ENCODE results near the gene TBC1D20. TPM values are rescaled to one million over a fixed set of nuclear protein-coding genes. Genes with fewer than 3 reads are reported as not detected.

TBC1D20 gene
- total and polyA plus RNA-seq, 2 of the 4 experiments (the other 2 are of a cell fraction): 39.1 to 42.8 TPM

DNA sequence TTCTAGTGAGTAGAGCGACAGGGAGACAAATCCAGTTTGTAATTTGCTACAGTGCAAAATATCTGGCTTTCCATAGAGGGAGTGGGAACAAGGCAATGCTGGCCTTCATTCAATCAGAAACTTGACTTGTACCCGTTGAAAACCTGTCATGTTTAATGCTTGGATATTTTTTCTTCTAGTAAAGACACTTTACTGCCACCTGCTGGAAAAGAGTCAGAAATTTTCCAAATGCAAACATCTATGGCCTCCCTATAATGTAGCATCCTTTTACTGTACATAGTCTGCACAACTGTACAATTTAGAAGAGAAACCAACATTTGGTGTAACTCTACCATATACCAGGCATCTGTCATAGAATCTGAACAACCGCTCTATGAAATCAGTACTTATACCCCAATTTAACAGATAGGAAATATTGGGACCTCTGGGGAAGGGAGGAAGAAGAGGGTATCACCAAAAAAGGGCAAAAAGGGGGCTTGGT lies 16.7 kb upstream of the TBC1D20 start:
- no peak overlapping the region for H4K91ac ChIP-seq (ENCODE audit: insufficient read depth, low read depth, low read length)
- no peak overlapping the region for H3K56ac ChIP-seq (ENCODE audit: extremely low read depth, insufficient read depth, low read length)
- H3K23ac ChIP-seq (ENCODE audit: low read depth, low read length): no peak overlapping the region
- peaks cover 9% of the 10 kb centered on the region for H4K20me1 ChIP-seq (ENCODE audit: insufficient read depth, low read length)
- no peak overlapping the region; the same call in 1 of the 2 replicates for H2AK5ac ChIP-seq (ENCODE audit: low read depth, low read length)
- TF ChIP-seq SMC3 (IDR thresholded peaks at IDR 0.05; ENCODE audit: low read depth, low read length) (peak; percentile 70), FOS (IDR thresholded peaks at IDR 0.05; ENCODE audit: low read depth, low read length) (no peak), RAD21 (IDR thresholded peaks at IDR 0.05; ENCODE audit: low read length) (peak; percentile 55)
- TF ChIP-seq, protein P1, sequence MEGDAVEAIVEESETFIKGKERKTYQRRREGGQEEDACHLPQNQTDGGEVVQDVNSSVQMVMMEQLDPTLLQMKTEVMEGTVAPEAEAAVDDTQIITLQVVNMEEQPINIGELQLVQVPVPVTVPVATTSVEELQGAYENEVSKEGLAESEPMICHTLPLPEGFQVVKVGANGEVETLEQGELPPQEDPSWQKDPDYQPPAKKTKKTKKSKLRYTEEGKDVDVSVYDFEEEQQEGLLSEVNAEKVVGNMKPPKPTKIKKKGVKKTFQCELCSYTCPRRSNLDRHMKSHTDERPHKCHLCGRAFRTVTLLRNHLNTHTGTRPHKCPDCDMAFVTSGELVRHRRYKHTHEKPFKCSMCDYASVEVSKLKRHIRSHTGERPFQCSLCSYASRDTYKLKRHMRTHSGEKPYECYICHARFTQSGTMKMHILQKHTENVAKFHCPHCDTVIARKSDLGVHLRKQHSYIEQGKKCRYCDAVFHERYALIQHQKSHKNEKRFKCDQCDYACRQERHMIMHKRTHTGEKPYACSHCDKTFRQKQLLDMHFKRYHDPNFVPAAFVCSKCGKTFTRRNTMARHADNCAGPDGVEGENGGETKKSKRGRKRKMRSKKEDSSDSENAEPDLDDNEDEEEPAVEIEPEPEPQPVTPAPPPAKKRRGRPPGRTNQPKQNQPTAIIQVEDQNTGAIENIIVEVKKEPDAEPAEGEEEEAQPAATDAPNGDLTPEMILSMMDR (conservative IDR thresholded peaks at IDR 0.05; ENCODE audit: low read depth, low read length): peak; percentile 60
- H2BK20ac ChIP-seq (ENCODE audit: low read depth, low read length): no peak overlapping the region
- H3K4ac ChIP-seq (ENCODE audit: low read depth, low read length): no peak overlapping the region
- no peak overlapping the region for H2BK5ac ChIP-seq (ENCODE audit: low read depth, low read length, poor library complexity, severe bottlenecking)
- H3K9me1 ChIP-seq (ENCODE audit: insufficient read depth, low read length): peaks cover 7% of the 10 kb centered on the region; the same call in 1 of the 2 replicates
- H3K27ac ChIP-seq (ENCODE audit: insufficient read depth, low read length): no peak overlapping the region
- H3K79me1 ChIP-seq (ENCODE audit: low read depth in 1 of 2, low read length in 2 of 2): peaks cover 2 to 23% of the 10 kb centered on the region in 2 experiments
- H2BK120ac ChIP-seq (ENCODE audit: low read depth, low read length): no peak overlapping the region
- no peak overlapping the region for H3K4me3 ChIP-seq (ENCODE audit: insufficient read depth, low read depth, low read length)
- no peak overlapping the region for H3K4me2 ChIP-seq (ENCODE audit: low read depth, low read length)
- BruUV-seq (replicated peaks): no TSS peak
- WGBS, 2 experiments (ENCODE audit: extremely low coverage in 2 of 2, insufficient read length in 1 of 2): no CpG with 5 or more reads among the region's 3 CpGs
- ChIA-PET POLR2A (ENCODE audit: unreplicated experiment) (no interaction called here), CTCF (no interaction called here)
- in situ Hi-C loops (cut with MboI; ENCODE audit: low sequenced_read_pairs): loop anchor here (5.0 kb wide), 1 partner anchor 127 kb away; no protein-coding TSS in a partner anchor
- H3K9ac ChIP-seq (ENCODE audit: low read depth, low read length): no peak overlapping the region
- no peak overlapping the region for H2BK15ac ChIP-seq (ENCODE audit: low read depth, low read length)
- H3K4me1 ChIP-seq (ENCODE audit: control insufficient read depth, insufficient read depth, low read length): peaks cover 10% of the 10 kb centered on the region
- peak; percentile 77 for DNase-seq
- dilution Hi-C loops (cut with HindIII; ENCODE audit: low sequenced_read_pairs, unreplicated experiment): no loop called here
- no peak overlapping the region for H3K14ac ChIP-seq (replicated peaks; ENCODE audit: low read depth, low read length)
- no peaks in the 10 kb centered on the region for H3K9me3 ChIP-seq (ENCODE audit: control insufficient read depth, insufficient read depth, low read length)
- peak overlapping the region in 1 of 2 experiments; percentile 28; a peak in 1 of 4 replicates for H4K8ac ChIP-seq (ENCODE audit: low read depth in 2 of 2, low read length in 2 of 2)
- peaks cover 26% of the 10 kb centered on the region for H3K36me3 ChIP-seq (ENCODE audit: control insufficient read depth, insufficient read depth, low read length)
- no peak overlapping the region for H3K18ac ChIP-seq (ENCODE audit: low read depth, low read length)
- intact Hi-C loops (cut with micrococcal nuclease): loop anchor here (1.0 kb wide), 1 partner anchor 125 kb away; no protein-coding TSS in a partner anchor
- H2AFZ ChIP-seq (replicated peaks; ENCODE audit: low read length, poor library complexity): no peak overlapping the region
- no peaks in the 10 kb centered on the region for H3K27me3 ChIP-seq (ENCODE audit: control insufficient read depth, insufficient read depth, low read length)
- H2AK9ac ChIP-seq (replicated peaks; ENCODE audit: low read depth, low read length, poor library complexity): no peak overlapping the region
- ATAC-seq (ENCODE audit: low read depth): peak; percentile 69
- no peak overlapping the region for H4K5ac ChIP-seq (ENCODE audit: low read depth, low read length)

All from IMR-90 (cell line).